HepG2 (cell line): ENCODE measurements around the gene RIMBP2. TPM values are rescaled to one million over a fixed set of nuclear protein-coding genes. Genes with fewer than 3 reads are reported as not detected.

ENCODE experiments used
- ATAC-seq: fragments of 200-7000 bp; cut with Tn5 transposase; 3 replicates; pipeline ENCODE4 v1.9.1; 2020; ENCODE audit warnings: mild to moderate bottlenecking, moderate library complexity
- BruUV-seq: library from RNA; stranded (reverse); fragments of 400-500 nt; replicated peaks from 2 replicates; lab custom pipeline; 2021; lab: Mats Ljungman, UMichigan
- CTCF ChIA-PET: fragments of 300-600 bp; formaldehyde crosslinking; extraction: SDS; loops from one replicate; lab custom pipeline; 2021; ENCODE audit warnings: low total read pairs, inconsistent platforms, low intra/inter-chr PET ratio; lab: Yijun Ruan, JAX
- POLR2A ChIA-PET: fragments of 350-600 bp; sonication (Branson Sonifier 250); formaldehyde crosslinking; loops from one replicate; lab custom pipeline; 2020; ENCODE audit warnings: antibody characterized with exemption, inconsistent platforms; lab: Yijun Ruan, JAX
- DNase-seq: peaks from one replicate; pipeline ENCODE4 v3.0.0-alpha.2; 2015; ENCODE audit warnings: low spot score
- FAIRE-seq: peaks from 3 replicates; lab custom pipeline; 2011; peaks lifted over from hg19 to GRCh38; lab: Jason Lieb, UNC
- H2AFZ ChIP-seq: one replicate; pipeline ENCODE4 v1.6.1; 2011; ENCODE audit warnings: low read length, inconsistent platforms
- H3K27ac ChIP-seq: fragments of 300-600 bp; 3 replicates; pipeline ENCODE4 v1.8.0; 2011; ENCODE audit warnings: mixed run types, mild to moderate bottlenecking, mixed read lengths, low read length, inconsistent platforms; ENCODE audit not compliant: insufficient read depth; ENCODE audit errors: extremely low read length
- H3K27me3 ChIP-seq, 2 experiments: fragments of 200-600 bp in 1 of 2; 2 replicates in 1 of 2; 3 replicates in 1 of 2; pipeline versions ENCODE4 v1.6.0 to v1.8.0; 2011; ENCODE audit warnings: low read length in 2 of 2, mild to moderate bottlenecking in 2 of 2, moderate library complexity in 2 of 2, inconsistent platforms in 1 of 2; ENCODE audit not compliant: insufficient read depth in 2 of 2, control insufficient read depth in 1 of 2
- H3K36me3 ChIP-seq, 2 experiments: fragments of 200-600 bp in 1 of 2; replicated peaks in 1 of 2; 2 replicates in 1 of 2; 3 replicates in 1 of 2; pipeline versions ENCODE4 v1.5.1 to v1.8.0; 2011; ENCODE audit warnings: low read length in 2 of 2, inconsistent platforms in 1 of 2; ENCODE audit not compliant: insufficient read depth in 2 of 2, control insufficient read depth in 1 of 2
- H3K4me1 ChIP-seq: 2 replicates; pipeline ENCODE4 v1.5.1; 2012; ENCODE audit warnings: low read length, inconsistent platforms; ENCODE audit not compliant: insufficient read depth
- H3K4me2 ChIP-seq: 2 replicates; pipeline ENCODE4 v1.6.0; 2011; ENCODE audit warnings: low read depth, low read length, inconsistent platforms
- H3K4me3 ChIP-seq, 3 experiments: fragments of 200-600 bp in 1 of 3; sonication (generic), shearing (Covaris generic) in 1 of 3; replicated peaks in 1 of 3; 2 replicates each; pipeline ENCODE4 v1.5.1; 2011 to 2016; ENCODE audit warnings: low read length in 3 of 3, inconsistent platforms in 2 of 3, low read depth in 2 of 3, mild to moderate bottlenecking in 2 of 3, control low read depth in 1 of 3, mixed read lengths in 1 of 3; ENCODE audit not compliant: insufficient read depth in 1 of 3
- H3K79me2 ChIP-seq: one replicate; pipeline ENCODE4 v1.6.1; 2011; ENCODE audit warnings: low read length, inconsistent platforms; ENCODE audit not compliant: insufficient read depth
- H3K9ac ChIP-seq: 2 replicates; pipeline ENCODE4 v1.6.0; 2011; ENCODE audit warnings: mild to moderate bottlenecking, low read depth, low read length, inconsistent platforms; ENCODE audit not compliant: insufficient read depth
- H3K9me3 ChIP-seq: 2 replicates; pipeline ENCODE4 v1.5.1; 2012; ENCODE audit warnings: mild to moderate bottlenecking, low read length
- H4K20me1 ChIP-seq: 2 replicates; pipeline ENCODE4 v1.6.0; 2011; ENCODE audit warnings: inconsistent platforms, mild to moderate bottlenecking, low read length, moderate library complexity; ENCODE audit not compliant: insufficient read depth
- CREB3 ChIP-seq: sonication (generic); formaldehyde crosslinking; IDR thresholded peaks from 2 replicates; pipeline ENCODE4 v1.5.0; 2020; ENCODE audit warnings: missing genetic modification reagents
- NFYC ChIP-seq: IDR thresholded peaks from 2 replicates; pipeline ENCODE4 v1.6.1; 2016; ENCODE audit warnings: missing genetic modification reagents, missing compliant biosample characterization
- PATZ1 ChIP-seq: sonication (generic); formaldehyde crosslinking; IDR thresholded peaks from 2 replicates; pipeline ENCODE4 v1.4.0; 2020; ENCODE audit warnings: missing genetic modification reagents
- RBM39 ChIP-seq: fragments of 200-400 bp; formaldehyde crosslinking; IDR thresholded peaks from one replicate; pipeline ENCODE4 v1.6.1; 2018; ENCODE audit warnings: antibody characterized with exemption, mild to moderate bottlenecking, low read depth, low read length; ENCODE audit not compliant: poor library complexity, severe bottlenecking
- REL ChIP-seq: sonication (generic); formaldehyde crosslinking; conservative IDR thresholded peaks from 2 replicates; pipeline ENCODE4 v1.8.0; 2022; ENCODE audit warnings: mild to moderate bottlenecking, missing genetic modification reagents, moderate library complexity
- ZBTB3 ChIP-seq: sonication (generic); formaldehyde crosslinking; IDR thresholded peaks from 2 replicates; pipeline ENCODE4 v1.4.0; 2020; ENCODE audit warnings: low read depth, mild to moderate bottlenecking, moderate library complexity, missing genetic modification reagents, borderline replicate concordance
- ZBTB33 ChIP-seq: sonication (generic); formaldehyde crosslinking; IDR thresholded peaks from 2 replicates; pipeline ENCODE4 v1.4.0; 2020; ENCODE audit warnings: missing genetic modification reagents
- ZBTB38 ChIP-seq: sonication (generic); formaldehyde crosslinking; IDR thresholded peaks from 2 replicates; pipeline ENCODE4 v1.5.1; 2020; ENCODE audit warnings: mild to moderate bottlenecking, missing genetic modification reagents
- ZEB1 ChIP-seq: IDR thresholded peaks from 2 replicates; pipeline ENCODE4 v1.6.1; 2012; ENCODE audit warnings: mild to moderate bottlenecking, low read depth, inconsistent platforms; ENCODE audit not compliant: insufficient replicate concordance
- ZNF431 ChIP-seq: sonication (generic); formaldehyde crosslinking; IDR thresholded peaks from 2 replicates; pipeline ENCODE4 v1.9.0; 2022; ENCODE audit warnings: missing genetic modification reagents, low read depth, mild to moderate bottlenecking, borderline replicate concordance
- ZNF484 ChIP-seq: sonication (generic); formaldehyde crosslinking; IDR thresholded peaks from 2 replicates; pipeline ENCODE4 v1.5.1; 2020; ENCODE audit warnings: mild to moderate bottlenecking, low read depth, missing genetic modification reagents, borderline replicate concordance
- ZNF7 ChIP-seq: IDR thresholded peaks from 2 replicates; pipeline ENCODE4 v1.6.1; 2016; ENCODE audit warnings: missing biosample characterization, missing genetic modification reagents
- WGBS: methylation state at CpG from one replicate; pipeline ENCODE4 v1.1.6; 2017; ENCODE audit warnings: low lambda C conversion rate; 5-methylcytosine and 5-hydroxymethylcytosine counted together
- in situ Hi-C: cut with HindIII; loops from 2 replicates; pipeline ENCODE4 v1.10.0; 2017; ENCODE audit warnings: low pct_unique_long_range_greater_than_20kb; ENCODE audit not compliant: extremely low pct_ligation_motif_present
- intact Hi-C: fragments of 100-400 bp; cut with micrococcal nuclease; formaldehyde crosslinking; loops from one replicate; pipeline ENCODE4 v1.10.0; 2022; ENCODE audit not compliant: unreplicated experiment
- polyA plus RNA-seq, 8 experiments: library from polyadenylated mRNA; depleted of rRNA in 3 of 8; stranded (reverse) in 7 of 8; unstranded in 1 of 8; fragments of >200 nt; fragmentation: Illumina TruSeq in 4 of 8; extraction: Trizol in 4 of 8; gene quantifications; 2 replicates each; pipeline versions ENCODE4 v1.2.1 to v1.2.3, GENCODE V29; 2011 to 2016; ENCODE audit warnings: low read depth in 4 of 8, missing spikeins in 1 of 8, mixed read lengths in 1 of 8; ENCODE audit not compliant: insufficient read depth in 1 of 8
- total RNA-seq, 5 experiments: library from RNA; depleted of rRNA; stranded (reverse); fragments of >200 nt; fragmentation: Illumina TruSeq; extraction: Trizol; gene quantifications; 2 replicates each; pipeline ENCODE4 v1.2.3, GENCODE V29; 2016; ENCODE audit warnings: low read depth in 1 of 5

RIMBP2 gene
- total and polyA plus RNA-seq, 2 of the 13 experiments (the other 11 are each of a cell fraction or from before 2014, with no cell fraction given) = 0.03 TPM; not detected in 1

GRCh38 chr12:130687796-130688778, 28.0 kb downstream of the RIMBP2 start (continued):
- TF ChIP-seq ZBTB3 (CRISPR knock-in tag) (no peak), CREB3 (CRISPR knock-in tag) (no peak)
- TF ChIP-seq, all 625 proteins: peak for 0

- Histone ChIP-seq H3K9ac (no peak overlapping the region), H3K4me1 (no peaks in the 10 kb centered on the region), H3K27me3 (peaks cover 6 to 63% of the 10 kb centered on the region in 2 experiments; a peak in 4 of 5 replicates), H2AFZ (no peak overlapping the region), H3K27ac (no peak overlapping the region), H3K36me3 (no peaks in the 10 kb centered on the region), H3K4me3 (no peak overlapping the region), H3K79me2 (no peaks in the 10 kb centered on the region), H3K9me3 (no peaks in the 10 kb centered on the region), H3K4me2 (no peak overlapping the region), H4K20me1 (no peaks in the 10 kb centered on the region)
- 16% methylated on average over 10 of the region's 10 CpGs for WGBS
- in situ Hi-C loops (no loop called here), intact Hi-C loops (no loop called here)
- CTCF ChIA-PET = no interaction called here
- BruUV-seq = no TSS peak
- FAIRE-seq (no peak), ATAC-seq (no peak), DNase-seq (no peak)
- POLR2A ChIA-PET = no interaction called here
- TF ChIP-seq ZBTB38 (CRISPR knock-in tag) (no peak), NFYC (no peak), RBM39 (no peak), ZNF484 (no peak), PATZ1 (CRISPR knock-in tag) (no peak), REL (no peak), ZBTB33 (CRISPR knock-in tag) (no peak), ZEB1 (no peak), ZNF7 (CRISPR knock-in tag) (no peak), ZNF431 (CRISPR knock-in tag) (no peak)
Measured at GRCh38 chr12:130687190-130687589, 28.9 kb downstream of the RIMBP2 start.
